Stimulated activated naive CD4-positive, alpha-beta T cell treated with Interleukin-2 at 50 U/mL for 16 hours (primary cell): ENCODE measurements around the gene SASH3.
"Not testable (repeated sequence)": the region's sequence is repeated elsewhere in the genome, so short reads cannot be mapped to it uniquely, and the experiment has no call there.

Source experiments
- DNase-seq: peaks from one replicate; lab custom pipeline; 2025; lab: John Stamatoyannopoulos, UW

SASH3 gene

DNA sequence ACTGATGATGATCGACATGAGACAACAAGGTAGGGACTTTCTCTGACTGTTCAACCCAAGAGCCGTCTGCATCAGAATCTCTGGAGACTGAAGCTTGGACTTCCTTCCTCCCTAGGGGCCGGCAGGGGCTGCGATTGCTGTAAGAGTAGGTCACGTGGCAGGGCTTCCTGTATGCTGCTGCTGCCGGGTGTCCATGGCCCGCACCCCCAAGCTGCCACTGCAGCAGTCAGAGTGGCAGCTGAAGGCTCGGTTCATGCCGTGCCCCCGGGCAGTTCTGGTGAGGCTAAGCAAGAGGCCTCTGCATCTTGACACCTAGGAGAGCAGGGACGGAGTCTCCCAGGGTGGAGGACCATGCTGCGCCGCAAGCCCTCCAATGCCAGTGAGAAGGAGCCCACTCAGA, at the start of gene SASH3:
TSS of gene SASH3 (plus strand) at position 203 of the 400 bp plus-strand sequence. CDS start at position 352, 149 bp downstream.
- DNase-seq = peak; percentile 38

DNA sequence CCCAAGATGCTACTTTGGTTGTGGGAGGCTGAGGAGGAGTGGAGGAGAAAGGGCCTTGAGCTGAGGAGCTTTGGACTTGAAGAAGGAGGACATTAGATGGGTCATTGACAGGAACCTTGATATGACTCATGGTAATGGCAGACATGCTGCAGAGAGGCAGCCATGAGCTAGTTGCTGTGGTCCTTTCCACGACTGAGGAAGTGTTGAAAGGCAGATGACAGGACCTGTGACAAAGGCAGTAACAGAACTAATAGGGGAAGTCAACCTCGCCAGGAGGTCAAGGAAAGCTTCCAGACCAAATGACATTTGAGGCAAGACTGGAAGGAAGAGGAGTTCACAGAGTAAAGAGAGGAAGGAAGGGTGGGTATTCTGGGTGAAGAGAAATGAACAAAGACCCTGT, 48.5 kb upstream of the SASH3 start:
- no peak for DNase-seq

DNA sequence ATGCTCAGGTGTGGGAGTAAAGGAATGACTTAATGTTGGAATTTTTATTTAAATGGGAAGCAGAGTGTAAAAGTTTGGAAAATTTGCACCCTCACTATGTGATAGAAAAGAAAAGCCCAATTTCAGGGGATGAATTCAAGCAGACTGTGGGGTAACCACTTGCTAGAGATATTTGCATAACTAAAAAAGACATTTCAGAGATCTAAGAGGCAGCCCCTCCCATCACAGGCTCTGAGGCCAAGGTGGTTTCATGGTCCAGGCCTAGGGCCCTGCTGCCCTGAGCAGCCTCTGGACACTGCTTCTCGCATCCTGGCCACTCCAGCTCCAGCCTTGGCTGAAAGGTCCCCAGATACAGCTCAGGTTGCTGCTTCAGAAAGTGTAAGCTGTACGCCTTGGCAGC, 46.9 kb upstream of the SASH3 start:
- no peak for DNase-seq

DNA sequence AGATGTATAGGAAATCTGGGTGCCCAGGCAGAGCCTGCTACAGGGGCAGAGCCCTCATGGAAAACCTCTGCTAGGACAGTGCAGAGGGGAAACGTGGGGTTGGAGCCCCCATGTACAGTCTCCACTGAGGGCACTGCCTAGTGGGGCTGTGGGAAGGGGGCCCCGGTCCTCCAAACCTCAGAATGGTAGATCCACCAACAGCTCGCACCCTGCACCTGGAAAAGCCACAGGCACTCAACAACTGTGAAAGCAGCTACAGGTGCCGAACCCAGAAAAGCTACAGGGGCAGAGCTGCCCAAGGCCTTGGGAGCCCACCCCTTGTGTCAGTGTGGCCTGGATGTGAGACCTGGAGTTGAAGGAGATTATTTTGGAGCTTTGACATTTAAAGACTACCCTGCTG, 46.4 kb upstream of the SASH3 start:
- DNase-seq = no peak

DNA sequence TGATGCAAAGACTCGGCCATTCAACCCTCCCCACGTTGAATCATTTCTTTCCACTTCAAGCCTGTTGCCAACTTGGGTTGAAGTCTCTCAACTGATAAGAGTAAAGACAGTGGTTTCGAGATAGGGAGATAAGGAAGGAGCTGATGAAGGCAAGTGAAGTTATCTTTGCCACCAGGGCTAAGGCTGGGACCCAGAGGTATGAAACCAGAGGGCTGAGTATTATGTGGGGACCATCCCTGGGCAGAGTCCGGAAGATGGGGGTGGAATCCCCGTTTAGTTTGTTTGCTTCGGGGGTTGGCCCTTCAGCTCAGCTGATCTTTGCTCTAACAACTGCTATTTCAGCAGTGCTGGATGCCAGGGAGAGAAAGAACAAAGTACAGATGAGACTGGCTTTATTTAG, 43.3 kb upstream of the SASH3 start:
- no peak for DNase-seq

DNA sequence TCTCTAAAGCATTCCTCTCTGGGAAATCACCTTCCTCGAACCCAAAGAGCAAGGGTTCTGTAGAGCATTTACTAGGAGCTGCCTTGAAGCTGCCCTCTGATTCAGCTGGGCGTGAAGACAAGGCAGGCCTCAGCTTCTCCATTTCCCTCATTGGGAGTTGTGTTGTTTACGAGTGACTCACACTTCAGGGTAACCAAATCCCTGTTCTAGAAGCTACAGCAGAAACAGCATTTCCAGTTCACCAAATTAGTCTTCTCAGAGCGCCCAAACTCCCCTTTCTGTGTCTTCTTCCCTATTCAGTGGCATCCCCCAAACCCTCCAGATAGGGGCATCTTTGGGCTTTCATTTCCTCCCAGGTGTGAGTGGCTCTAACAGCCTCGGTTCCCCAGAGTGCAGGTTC, 41.8 kb upstream of the SASH3 start:
- DNase-seq = no peak

DNA sequence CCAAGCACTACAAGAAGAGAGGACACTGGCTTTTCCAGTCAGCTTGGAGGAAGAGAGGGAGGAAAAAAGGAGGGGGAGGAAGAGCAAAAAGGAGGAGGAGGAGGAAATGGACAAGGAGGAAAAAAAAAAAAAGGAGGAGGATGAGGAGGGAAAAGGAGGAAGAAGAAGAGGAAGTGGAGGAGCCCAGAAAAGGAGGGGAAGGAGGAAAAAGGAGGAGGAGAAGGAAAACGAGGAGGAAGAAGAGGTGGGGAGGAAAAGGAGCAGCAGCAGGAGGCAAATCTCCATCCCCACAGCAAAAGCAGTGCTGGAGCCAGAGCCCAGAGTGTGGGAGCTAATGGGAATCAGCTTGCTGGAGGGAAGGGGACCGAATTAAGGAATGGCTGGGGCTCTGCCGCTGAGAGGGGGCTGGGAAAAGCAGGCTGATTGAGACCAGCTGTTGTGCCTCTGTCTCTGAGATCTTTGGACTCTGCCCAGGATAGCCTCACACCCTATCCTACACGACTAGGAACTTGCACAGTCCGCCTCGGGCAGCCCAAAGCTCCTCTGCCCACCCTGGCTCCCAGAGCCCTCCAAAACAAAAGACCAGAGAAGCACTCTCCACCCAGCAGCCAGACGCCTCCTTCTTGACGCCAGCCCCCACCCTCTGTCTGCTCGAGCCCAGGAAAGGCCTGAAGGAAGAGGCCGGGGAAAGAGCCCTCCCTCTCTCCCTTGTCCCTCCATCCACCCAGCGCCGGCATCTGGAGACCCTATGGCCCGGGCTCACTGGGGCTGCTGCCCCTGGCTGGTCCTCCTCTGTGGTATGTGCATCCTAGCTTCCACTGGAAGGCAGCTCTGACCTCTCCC, 41.1 kb upstream of the SASH3 start, which contains the start of gene XPNPEP2:
TSS of gene XPNPEP2 (plus strand) at position 514 of the 843 bp plus-strand sequence. CDS start at position 749, 235 bp downstream.
- DNase-seq = no peak

DNA sequence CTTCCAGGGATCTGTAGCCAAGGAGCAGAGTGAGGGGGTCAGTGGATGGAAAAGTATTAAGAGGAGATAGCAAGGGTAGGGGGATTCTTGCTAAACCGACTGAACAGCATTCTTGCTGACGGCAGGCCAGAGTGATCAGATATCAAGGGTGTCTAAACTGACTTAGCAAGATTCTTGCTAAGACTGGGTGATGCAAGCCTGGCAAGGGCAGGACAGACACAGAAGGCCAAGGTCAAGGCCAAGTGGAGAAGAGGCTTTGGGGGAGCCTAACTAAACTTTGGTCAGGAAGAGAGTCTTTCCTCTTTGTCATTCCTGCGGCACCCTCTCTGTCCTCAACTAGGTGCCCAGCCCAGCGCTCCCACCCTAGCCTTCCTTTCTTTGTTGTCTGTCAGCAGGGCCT, 40.2 kb upstream of the SASH3 start:
- no peak for DNase-seq

DNA sequence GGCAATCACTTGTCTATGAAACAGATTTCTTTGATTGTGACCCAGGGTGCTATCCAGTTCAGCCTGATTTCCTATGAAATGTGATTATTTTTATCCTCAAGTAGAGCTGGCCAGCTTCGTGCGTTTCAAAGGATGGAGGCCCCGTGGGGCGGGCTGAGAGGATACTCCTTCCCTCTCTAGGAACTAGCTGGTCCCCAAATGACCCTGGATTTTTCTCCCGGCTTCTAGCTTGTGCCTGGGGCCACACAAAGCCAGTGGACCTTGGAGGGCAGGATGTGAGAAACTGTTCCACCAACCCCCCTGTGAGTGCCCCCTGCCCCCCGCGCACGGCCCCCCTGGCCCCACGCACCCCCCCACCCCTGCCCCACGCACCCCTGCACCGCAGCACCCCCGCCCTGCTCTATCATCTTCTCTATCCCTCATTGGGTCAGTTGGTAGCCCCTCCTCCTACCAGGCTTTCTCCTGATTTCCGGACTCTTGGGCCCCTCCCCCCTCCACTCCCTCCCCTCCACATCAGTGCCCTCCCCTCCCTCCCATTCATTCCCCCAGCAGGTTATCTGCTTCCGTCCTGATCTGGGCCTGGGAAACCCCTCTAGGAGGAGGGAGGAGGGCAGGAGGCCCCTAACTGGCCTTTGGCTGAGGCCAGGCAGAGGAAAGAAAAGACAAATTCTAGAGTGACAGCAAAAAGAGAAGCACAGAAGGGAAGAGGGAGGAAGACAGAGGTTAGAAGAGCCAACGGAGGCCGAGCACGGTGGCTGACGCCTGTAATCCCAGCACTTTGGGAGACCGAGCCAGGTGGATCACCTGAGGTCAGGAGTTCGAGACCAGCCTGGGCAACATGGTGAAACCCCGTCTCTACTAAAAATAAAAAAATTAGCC, 37.6 kb upstream of the SASH3 start:
- no peak for DNase-seq

DNA sequence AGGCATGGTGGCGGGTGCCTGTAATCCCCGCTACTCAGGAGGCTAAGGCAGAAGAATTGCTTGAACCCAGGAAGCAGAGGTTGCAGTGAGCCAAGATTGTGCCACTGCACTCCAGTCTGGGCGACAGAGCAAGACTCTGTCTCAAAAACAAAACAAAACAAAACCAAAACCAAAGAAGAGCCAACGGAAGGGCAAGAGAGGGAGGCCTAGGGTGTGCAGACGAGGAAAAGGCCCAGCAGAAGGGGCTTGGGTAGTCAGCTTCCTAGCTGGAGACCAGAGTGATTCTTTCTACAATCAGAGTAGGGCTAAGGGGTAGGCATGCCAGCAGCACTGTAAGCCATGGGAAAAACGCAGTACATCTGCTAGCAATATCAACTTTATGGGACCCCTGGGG, 37.0 kb upstream of the SASH3 start:
- DNase-seq = not testable (repeated sequence)

DNA sequence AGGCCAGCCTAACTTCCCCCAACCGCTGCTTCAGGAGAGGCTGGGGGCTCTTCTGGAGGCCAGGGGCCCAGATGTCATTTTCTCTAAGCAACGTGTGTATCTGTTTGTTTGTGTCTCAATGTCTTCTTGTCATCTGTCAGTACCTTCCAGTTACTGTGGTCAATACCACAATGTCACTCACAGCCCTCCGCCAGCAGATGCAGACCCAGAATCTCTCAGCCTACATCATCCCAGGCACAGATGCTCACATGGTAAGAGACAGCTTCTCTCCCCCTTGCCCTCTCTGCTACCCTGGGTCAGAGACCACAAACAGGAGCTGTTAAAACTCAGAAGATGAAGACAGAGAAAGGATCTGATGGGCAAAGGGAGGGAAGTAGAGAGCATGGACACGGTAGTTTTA, 35.9 kb upstream of the SASH3 start:
- no peak for DNase-seq

DNA sequence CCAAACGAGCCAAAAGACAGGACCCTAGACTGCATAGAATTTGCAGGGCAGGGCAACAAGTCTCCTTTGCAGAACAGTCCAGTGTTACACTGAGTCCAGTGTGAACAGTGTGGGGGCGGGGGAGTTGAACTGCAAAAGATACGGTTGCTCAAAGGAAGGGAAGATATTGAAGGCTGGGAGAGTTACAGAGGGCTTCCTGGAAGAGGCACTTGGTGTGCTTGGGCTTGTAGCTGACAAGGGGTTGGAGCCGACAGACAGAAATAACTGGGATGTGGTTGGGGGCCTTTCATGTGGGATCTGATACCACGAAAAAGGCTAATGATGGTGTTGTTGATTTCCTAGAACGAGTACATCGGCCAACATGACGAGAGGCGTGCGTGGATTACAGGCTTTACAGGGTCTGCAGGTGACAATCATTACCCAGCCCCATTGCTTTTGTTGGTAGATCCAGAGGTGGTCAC, 34.9 kb upstream of the SASH3 start:
- DNase-seq = no peak

DNA sequence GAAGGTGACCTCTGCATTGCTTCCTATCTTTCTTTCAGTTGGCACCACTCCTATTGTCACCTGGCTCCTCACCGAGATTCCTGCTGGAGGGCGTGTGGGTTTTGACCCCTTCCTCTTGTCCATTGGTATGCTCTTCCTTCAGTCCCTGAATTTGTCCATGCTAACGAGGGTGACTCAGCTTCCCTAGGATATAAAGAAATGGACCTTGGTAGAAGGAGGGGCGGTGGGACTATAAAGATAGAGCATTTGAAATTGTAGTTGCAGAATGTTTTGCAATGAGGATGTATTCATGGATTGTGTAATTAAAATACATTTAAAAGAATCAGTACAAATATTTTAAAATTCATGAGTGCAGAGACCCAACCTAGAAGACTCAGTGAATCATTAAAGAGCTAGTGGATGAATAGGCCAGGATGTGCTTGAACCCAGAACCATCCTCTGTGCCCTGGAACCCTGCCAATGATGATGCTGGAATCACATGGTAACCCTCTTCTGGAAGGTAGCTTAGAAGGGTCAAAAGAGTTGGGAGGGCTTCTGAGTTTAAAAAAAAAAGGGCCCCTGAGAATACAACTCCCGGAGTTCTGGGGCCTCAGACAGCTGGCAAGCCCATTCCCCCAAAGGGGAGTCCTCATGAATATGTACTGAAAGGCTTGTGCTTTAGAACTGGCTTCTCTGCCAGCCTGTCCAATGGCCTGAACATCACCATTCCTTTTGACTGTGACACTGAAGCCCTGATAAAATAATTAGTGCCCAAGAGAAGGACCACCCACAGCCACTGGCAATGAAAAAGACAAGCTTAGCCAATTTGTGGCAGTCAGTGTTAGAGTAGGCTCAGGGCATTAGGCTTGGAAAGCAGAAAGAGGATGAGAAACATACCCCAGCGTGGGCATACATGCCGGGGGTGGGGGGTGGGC, 32.9 kb upstream of the SASH3 start:
- no peak for DNase-seq

DNA sequence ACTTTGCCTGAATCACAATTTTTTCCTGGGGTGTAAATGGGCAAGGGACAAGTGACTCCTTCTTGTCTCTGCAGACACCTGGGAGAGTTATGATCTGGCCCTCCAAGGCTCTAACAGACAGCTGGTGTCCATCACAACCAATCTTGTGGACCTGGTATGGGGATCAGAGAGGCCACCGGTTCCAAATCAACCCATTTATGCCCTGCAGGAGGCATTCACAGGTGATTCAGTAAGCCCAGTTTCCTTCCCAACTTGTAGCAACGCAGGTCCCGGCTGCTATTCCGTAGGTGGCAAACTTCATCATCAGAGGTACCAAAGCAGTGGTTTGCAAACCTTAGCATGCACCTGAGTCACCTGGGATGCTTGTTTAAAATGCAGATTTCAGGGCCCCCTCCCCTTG, 32.2 kb upstream of the SASH3 start:
- DNase-seq = no peak

DNA sequence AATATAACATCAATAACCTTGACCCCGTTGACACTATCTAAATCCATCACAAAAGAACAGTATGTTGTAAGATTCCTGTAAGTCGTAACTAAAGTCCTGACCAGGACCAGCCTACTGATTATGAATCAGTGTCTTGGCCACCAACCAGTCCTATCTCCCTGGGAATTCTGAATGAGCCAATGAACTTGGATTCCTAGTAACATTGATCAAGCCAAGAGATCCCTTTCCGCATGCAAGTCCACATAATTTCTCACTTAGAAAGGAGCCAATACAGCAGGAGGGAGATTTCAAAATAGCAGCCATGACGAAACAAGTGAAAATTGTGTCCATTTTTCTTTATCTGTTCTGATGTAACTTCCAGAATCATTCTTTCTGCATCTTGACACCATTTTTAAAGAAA, 31.4 kb upstream of the SASH3 start:
- DNase-seq = no peak

DNA sequence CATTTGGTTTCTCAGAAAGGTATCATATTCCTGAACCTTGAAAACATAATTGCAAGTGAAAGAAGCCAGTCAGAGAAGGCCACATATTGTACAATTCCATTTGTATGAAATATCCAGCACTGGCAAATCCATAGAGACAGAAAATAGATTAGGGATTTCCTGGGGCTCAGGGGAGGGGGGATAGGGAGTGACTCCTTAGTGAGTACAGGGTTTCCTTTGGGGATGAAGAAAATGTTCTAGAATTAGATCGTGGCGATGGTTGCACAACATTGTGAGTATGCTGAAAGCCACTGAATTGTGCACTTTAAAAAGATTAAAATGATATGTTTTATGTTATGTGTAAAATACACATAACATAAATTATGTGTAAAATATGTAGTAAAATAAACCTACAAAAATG, 30.7 kb upstream of the SASH3 start:
- DNase-seq = no peak

DNA sequence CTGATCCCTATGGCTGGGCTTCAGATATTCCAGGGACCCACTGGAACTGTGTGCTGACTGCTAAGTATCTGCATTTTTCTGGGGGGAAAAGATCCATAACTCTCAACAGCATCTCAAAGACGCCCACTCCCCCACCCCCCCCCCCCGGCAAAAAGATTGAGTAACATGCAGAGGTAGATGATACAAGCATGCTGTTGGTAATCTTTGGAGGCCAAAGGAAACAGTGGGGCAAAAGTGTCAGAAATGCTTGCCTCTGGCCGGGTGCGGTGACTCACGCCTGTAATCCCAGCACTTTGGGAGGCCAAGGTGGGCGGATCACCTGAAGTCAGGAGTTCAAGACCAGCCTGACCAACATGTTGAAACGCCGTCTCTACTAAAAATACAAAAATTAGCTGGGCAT, 28.8 kb upstream of the SASH3 start:
- no peak for DNase-seq

DNA sequence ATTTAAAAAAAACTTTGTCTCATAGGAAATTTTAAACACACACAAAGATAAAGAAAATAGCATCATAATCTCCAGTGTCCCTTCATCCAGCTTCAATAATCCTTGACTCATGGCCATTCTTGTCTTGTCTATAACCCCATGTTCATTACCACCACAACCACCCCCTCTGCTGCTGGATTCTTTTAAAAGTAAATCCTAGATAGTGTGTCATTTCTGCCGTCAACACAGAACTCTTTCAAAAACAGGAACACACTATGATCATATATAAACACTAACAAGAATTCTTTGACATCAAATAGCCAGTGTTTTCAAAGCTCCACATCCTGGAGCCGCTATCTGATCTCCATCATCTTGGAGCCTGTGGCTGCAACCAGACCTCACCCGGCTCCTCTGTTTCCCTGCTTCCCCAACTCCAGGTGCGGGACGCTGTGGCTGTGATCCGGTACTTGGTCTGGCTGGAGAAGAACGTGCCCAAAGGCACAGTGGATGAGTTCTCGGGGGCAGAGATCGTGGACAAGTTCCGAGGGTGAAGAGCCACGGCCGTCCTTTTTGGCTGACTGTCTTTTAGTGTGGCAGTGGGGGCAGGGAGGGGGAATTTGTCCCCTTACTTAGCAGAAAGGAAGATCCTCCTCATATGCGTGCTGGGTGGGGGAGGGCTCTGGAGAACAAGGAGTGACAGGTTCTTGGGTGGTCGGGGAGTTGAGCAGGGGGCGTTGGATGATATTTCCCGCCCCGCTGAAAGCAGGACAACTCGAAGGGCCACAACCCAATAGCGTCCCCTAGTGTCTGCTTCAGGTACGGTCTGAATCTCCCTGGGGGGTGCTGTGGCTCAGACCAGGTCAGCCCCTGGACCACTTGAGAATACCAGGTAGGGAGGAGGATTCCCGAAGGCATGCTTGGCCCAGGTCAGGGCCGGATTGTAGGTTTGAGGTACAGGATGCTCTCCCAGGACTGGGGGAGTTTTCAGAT, 25.4 kb upstream of the SASH3 start:
- DNase-seq = no peak

DNA sequence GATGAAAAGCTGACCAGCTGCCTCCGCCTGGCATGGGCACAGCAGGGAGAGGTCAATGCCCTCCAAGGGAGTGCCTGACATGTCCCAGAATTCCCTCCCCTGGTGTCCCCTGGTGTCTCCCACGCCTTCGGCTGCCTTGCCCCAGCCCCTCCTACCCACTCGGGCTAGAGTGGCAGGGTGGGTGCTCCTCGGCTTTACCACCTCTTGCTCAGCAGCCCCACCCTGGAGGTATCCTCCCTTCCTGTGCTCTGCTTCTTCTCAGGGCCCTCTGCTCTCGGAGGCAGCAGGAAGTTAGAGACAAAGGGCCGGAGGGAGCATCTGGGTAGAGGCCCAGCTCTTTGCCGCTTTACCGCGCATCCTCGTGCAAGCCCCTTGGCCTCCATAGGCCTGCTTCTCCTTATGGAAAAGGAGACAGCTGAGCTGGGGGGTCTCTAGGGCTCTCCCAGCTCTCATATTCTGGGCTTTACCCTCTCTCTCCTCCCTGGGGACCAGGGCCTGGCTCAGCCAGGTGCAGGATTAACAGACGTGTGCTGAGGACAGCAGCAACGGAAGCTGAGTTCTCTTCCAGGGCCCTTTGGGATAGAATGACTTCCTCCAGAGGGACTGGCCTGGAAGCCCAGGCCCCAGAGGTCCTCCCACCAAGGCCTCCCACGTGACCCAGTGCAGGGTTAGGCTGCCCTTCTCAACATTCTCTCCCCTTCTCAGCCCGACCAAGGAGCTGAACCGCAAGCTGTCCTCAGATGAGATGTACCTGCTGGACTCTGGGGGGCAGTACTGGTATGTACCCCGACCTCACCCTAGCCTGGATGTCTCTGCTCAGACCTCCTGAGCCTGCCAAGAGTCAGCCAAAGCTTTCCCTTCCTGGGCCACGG, 23.7 kb upstream of the SASH3 start:
- DNase-seq = no peak
